Measurements from ENCODE around the gene CACNA2D3.

The CACNA2D3 gene

DNA sequence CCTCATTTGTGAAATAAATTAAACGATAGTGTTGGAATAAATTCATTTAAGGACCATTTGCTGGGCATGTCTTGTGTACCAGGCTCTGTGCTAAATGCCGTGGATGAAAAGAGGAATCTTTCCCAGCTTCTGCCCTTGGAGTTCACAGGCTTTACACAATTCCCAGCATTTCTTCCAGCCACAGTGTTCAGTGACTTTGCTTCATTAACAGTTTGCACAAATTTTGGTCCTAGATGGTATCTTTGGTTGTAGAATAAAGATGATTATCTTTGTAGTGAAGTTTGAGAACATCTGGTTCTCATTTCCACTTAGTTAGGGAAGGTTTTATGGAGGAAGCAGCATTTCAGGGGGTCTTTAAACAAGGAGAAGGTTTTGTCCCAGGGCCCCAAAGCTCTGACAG is 705.4 kb downstream of the CACNA2D3 start:
- no peak for TF ChIP-seq FOXP2 (optimal IDR thresholded peaks at IDR 0.05; ENCODE audit: borderline replicate concordance, extremely low read depth, extremely low read length, insufficient read depth)
- no peak for TF ChIP-seq TAF1 (IDR thresholded peaks at IDR 0.05; ENCODE audit: borderline replicate concordance, insufficient read depth, low read length)
- no peak for TF ChIP-seq SIN3A (IDR thresholded peaks at IDR 0.05; ENCODE audit: borderline replicate concordance, insufficient read depth, low read length)
- TF ChIP-seq, protein P1, sequence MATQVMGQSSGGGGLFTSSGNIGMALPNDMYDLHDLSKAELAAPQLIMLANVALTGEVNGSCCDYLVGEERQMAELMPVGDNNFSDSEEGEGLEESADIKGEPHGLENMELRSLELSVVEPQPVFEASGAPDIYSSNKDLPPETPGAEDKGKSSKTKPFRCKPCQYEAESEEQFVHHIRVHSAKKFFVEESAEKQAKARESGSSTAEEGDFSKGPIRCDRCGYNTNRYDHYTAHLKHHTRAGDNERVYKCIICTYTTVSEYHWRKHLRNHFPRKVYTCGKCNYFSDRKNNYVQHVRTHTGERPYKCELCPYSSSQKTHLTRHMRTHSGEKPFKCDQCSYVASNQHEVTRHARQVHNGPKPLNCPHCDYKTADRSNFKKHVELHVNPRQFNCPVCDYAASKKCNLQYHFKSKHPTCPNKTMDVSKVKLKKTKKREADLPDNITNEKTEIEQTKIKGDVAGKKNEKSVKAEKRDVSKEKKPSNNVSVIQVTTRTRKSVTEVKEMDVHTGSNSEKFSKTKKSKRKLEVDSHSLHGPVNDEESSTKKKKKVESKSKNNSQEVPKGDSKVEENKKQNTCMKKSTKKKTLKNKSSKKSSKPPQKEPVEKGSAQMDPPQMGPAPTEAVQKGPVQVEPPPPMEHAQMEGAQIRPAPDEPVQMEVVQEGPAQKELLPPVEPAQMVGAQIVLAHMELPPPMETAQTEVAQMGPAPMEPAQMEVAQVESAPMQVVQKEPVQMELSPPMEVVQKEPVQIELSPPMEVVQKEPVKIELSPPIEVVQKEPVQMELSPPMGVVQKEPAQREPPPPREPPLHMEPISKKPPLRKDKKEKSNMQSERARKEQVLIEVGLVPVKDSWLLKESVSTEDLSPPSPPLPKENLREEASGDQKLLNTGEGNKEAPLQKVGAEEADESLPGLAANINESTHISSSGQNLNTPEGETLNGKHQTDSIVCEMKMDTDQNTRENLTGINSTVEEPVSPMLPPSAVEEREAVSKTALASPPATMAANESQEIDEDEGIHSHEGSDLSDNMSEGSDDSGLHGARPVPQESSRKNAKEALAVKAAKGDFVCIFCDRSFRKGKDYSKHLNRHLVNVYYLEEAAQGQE (IDR thresholded peaks at IDR 0.05; ENCODE audit: insufficient read depth in 1 of 2, low read depth in 2 of 2, low read length in 2 of 2): no peak
- TF ChIP-seq POLR2AphosphoS5 (IDR thresholded peaks at IDR 0.05; ENCODE audit: low read depth, low read length): no peak

DNA sequence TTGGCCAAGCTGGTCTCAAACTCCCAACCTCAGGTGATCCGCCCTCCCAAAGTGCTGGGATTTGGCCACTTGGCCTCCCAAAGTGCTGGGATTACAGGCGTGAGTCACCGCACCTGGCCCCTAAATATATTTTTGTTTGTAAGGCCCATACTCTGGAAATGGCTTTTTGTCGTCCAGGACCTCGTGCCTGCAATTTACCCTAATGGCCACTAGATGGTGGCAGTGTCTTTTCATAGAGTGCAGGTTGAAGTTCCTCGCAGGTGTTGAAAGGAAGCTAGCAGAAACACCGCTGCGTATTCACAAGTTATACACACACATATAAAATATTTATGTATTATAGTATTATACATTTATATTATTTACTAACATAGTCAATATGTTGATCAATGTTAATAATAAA is 708.3 kb downstream of the CACNA2D3 start:
- TF ChIP-seq POLR2AphosphoS5 (IDR thresholded peaks at IDR 0.05; ENCODE audit: low read depth, low read length) (no peak), SIN3A (IDR thresholded peaks at IDR 0.05; ENCODE audit: borderline replicate concordance, insufficient read depth, low read length) (no peak), TAF1 (IDR thresholded peaks at IDR 0.05; ENCODE audit: borderline replicate concordance, insufficient read depth, low read length) (no peak), FOXP2 (optimal IDR thresholded peaks at IDR 0.05; ENCODE audit: borderline replicate concordance, extremely low read depth, extremely low read length, insufficient read depth) (no peak)
- TF ChIP-seq, protein P1 (IDR thresholded peaks at IDR 0.05; ENCODE audit: insufficient read depth in 1 of 2, low read depth in 2 of 2, low read length in 2 of 2): no peak

DNA sequence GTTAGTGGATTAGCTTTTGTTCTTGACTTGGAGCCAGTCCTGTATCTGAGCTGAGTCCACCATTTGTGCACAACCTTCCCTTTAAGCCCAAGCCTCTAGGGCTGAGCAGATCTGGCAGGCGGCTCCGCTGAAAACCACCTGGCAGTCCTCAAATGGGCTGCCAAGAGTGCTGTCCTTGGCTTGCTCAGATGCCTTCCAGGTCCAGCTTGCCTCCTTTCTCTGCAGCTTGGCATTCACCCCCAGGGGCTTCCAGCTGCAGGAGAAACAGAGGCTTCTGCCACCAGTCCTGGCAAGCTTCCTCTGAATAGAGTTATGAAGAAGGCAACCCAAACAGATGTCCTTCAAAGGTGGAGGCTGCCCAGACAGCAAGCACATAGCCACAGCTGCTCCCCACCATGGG is 708.8 kb downstream of the CACNA2D3 start:
- TF ChIP-seq TAF1 (IDR thresholded peaks at IDR 0.05; ENCODE audit: borderline replicate concordance, insufficient read depth, low read length) (no peak), FOXP2 (optimal IDR thresholded peaks at IDR 0.05; ENCODE audit: borderline replicate concordance, extremely low read depth, extremely low read length, insufficient read depth) (no peak), SIN3A (IDR thresholded peaks at IDR 0.05; ENCODE audit: borderline replicate concordance, insufficient read depth, low read length) (no peak), POLR2AphosphoS5 (IDR thresholded peaks at IDR 0.05; ENCODE audit: low read depth, low read length) (no peak)
- TF ChIP-seq, protein P1 (IDR thresholded peaks at IDR 0.05; ENCODE audit: insufficient read depth in 1 of 2, low read depth in 2 of 2, low read length in 2 of 2): no peak

DNA sequence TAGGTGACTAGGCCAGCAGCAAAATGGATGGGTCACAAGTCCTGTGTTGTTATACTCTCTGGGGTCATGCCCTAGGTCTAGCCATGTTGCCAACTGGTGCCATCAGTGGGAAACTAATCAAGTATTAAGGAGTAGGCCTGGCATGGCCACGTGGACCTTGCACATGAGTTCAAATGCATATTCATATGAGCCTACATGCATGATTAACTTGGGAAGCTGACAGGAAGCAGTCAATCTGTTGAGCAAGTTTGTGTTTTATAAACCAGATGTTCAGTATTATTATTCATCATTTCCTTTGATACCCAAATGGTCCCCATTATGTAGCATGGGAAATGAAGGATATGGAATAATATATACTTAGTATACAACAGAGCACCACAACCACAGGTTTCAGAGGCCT is 710.5 kb downstream of the CACNA2D3 start:
- no peak for TF ChIP-seq TAF1 (IDR thresholded peaks at IDR 0.05; ENCODE audit: borderline replicate concordance, insufficient read depth, low read length)
- TF ChIP-seq, protein P1 (IDR thresholded peaks at IDR 0.05; ENCODE audit: insufficient read depth in 1 of 2, low read depth in 2 of 2, low read length in 2 of 2): no peak
- TF ChIP-seq POLR2AphosphoS5 (IDR thresholded peaks at IDR 0.05; ENCODE audit: low read depth, low read length): no peak
- TF ChIP-seq SIN3A (IDR thresholded peaks at IDR 0.05; ENCODE audit: borderline replicate concordance, insufficient read depth, low read length): no peak
- TF ChIP-seq FOXP2 (optimal IDR thresholded peaks at IDR 0.05; ENCODE audit: borderline replicate concordance, extremely low read depth, extremely low read length, insufficient read depth): no peak

DNA sequence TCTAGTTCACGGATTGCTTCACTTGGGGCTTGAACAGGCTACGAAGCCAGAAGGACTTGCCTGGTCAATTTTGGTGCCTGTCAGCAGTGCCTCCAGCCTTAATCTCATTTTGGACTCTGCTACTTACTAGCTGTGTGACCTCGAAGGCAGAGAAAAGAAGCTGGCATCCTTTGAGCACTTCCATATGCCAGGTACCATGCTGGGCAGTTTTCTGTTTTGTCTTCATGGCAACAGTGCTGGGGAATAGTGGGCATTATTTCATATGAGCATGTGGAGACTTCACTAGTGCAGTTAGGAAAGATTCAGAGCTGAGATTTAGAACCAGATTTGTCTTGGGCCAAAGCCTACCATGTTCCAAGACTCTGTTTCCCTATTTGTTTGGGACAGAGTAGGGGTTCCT is 713.3 kb downstream of the CACNA2D3 start:
- TF ChIP-seq, protein P1 (IDR thresholded peaks at IDR 0.05; ENCODE audit: insufficient read depth in 1 of 2, low read depth in 2 of 2, low read length in 2 of 2): no peak
- no peak for TF ChIP-seq FOXP2 (optimal IDR thresholded peaks at IDR 0.05; ENCODE audit: borderline replicate concordance, extremely low read depth, extremely low read length, insufficient read depth)
